C4-2B (cell line): ENCODE data around the gene KIAA0930.

ENCODE experiments used
- CTCF ChIP-seq: fragments of 450-650 bp; conservative IDR thresholded peaks from 2 replicates; pipeline ENCODE4 v1.5.1; 2017; ENCODE audit warnings: mild to moderate bottlenecking
- ZFX ChIP-seq: fragments of 450-650 bp; IDR thresholded peaks from 2 replicates; pipeline ENCODE4 v1.6.1; 2017

GRCh38 chr22:45227645-45228400 lies 12.9 kb downstream of the KIAA0930 start:
- no peak for TF ChIP-seq CTCF
- TF ChIP-seq ZFX, result no peak
